Activated naive CD8-positive, alpha-beta T cell treated with anti-CD3 and anti-CD28 coated beads, Interleukin-2, amount 50 U/mL, for 24 hours (primary cell): ENCODE results near the gene KIAA0753.
"Not testable (repeated sequence)": the region's sequence is repeated elsewhere in the genome, so short reads cannot be mapped to it uniquely, and the experiment has no call there.

Experiments
- ATAC-seq: fragments of 150-1000 bp; cut with Tn5 transposase; one replicate; pipeline ENCODE4 v1.10.0; 2021
- DNase-seq: peaks from one replicate; pipeline ENCODE4 v3.0.0; 2021
- H3K27ac Mint-ChIP-seq: one replicate; pipeline ENCODE4 v1.8.0; 2021; ENCODE audit warnings: mild to moderate bottlenecking, mixed read lengths
- H3K27me3 Mint-ChIP-seq: one replicate; pipeline ENCODE4 v1.8.0; 2021; ENCODE audit warnings: mixed read lengths
- H3K36me3 Mint-ChIP-seq: one replicate; pipeline ENCODE4 v1.8.0; 2021; ENCODE audit warnings: low read depth, mixed read lengths
- H3K4me1 Mint-ChIP-seq: one replicate; pipeline ENCODE4 v1.8.0; 2021; ENCODE audit warnings: mixed read lengths
- H3K4me3 Mint-ChIP-seq: one replicate; pipeline ENCODE4 v1.8.0; 2021; ENCODE audit warnings: mild to moderate bottlenecking, moderate library complexity, mixed read lengths
- H3K9me3 Mint-ChIP-seq: one replicate; pipeline ENCODE4 v1.8.0; 2021; ENCODE audit warnings: mixed read lengths

The KIAA0753 gene

GRCh38 chr17:6675201-6675825 is 34.8 kb upstream of the KIAA0753 start:
- H3K9me3 Mint-ChIP-seq: no peaks in the 10 kb centered on the region
- peaks cover 7% of the 10 kb centered on the region for H3K4me1 Mint-ChIP-seq
- H3K4me3 Mint-ChIP-seq: no peak overlapping the region
- H3K36me3 Mint-ChIP-seq: no peaks in the 10 kb centered on the region
- no peak for DNase-seq
- H3K27ac Mint-ChIP-seq: no peak overlapping the region
- ATAC-seq: no peak
- peaks cover 22% of the 10 kb centered on the region for H3K27me3 Mint-ChIP-seq

- Mint-ChIP-seq H3K27me3 (peaks cover 17% of the 10 kb centered on the region), H3K36me3 (no peaks in the 10 kb centered on the region), H3K27ac (no peak overlapping the region), H3K9me3 (no peaks in the 10 kb centered on the region), H3K4me1 (peaks cover 8% of the 10 kb centered on the region), H3K4me3 (no peak overlapping the region)
- DNase-seq (no peak), ATAC-seq (no peak)
Measured at GRCh38 chr17:6674586-6674985, 34.1 kb upstream of the KIAA0753 start.

DNA sequence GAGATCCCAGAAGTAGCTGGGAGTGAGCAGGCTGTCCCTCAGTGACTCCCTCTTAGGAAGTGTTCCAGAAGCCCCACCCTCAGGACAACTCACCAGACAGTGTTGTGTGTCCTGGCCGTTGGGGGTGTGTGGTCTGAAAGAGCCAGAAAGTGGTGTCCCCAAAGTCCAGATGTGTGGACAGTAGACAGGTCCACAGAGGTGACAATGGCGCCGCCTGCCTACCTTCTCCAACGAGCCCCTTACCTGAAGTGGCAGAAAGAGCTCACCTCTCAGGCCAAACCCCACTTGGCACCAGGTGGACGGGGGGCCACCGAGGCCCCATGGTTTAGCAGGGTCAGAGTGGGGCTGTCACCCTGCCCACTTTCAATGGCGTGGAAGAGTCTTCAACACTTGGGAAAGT is 30.9 kb upstream of the KIAA0753 start:
- no peaks in the 10 kb centered on the region for H3K9me3 Mint-ChIP-seq
- H3K27me3 Mint-ChIP-seq: peaks cover 2% of the 10 kb centered on the region
- DNase-seq (no peak), ATAC-seq (no peak)
- peaks cover 8% of the 10 kb centered on the region for H3K4me1 Mint-ChIP-seq
- H3K27ac Mint-ChIP-seq: no peak overlapping the region
- no peak overlapping the region for H3K4me3 Mint-ChIP-seq
- H3K36me3 Mint-ChIP-seq: no peaks in the 10 kb centered on the region

DNA sequence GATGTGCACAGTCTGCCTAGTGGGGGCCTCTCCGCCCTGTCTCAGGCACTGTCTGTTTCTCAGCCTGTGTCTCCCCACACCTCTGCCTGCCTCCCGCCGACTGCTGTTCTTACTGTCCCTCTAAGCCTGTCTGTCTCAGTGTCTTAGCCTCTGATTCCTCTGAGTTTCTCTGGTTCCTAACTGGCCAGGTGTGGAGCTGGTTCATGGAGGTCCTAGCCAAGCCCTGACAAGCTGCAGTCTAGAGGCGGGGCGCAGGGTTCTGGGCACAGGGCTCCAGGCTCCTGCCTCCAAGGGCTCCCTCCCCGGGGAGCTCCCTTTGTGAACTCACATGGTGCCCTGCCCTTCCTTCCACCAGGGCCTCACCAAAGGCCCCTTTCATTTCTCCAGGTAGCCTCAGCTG is 30.5 kb upstream of the KIAA0753 start:
- DNase-seq (no peak), ATAC-seq (no peak)
- H3K9me3 Mint-ChIP-seq: no peaks in the 10 kb centered on the region
- peaks cover 8% of the 10 kb centered on the region for H3K4me1 Mint-ChIP-seq
- H3K4me3 Mint-ChIP-seq: no peak overlapping the region
- H3K36me3 Mint-ChIP-seq: no peaks in the 10 kb centered on the region
- peaks cover 2% of the 10 kb centered on the region for H3K27me3 Mint-ChIP-seq
- no peak overlapping the region for H3K27ac Mint-ChIP-seq

DNA sequence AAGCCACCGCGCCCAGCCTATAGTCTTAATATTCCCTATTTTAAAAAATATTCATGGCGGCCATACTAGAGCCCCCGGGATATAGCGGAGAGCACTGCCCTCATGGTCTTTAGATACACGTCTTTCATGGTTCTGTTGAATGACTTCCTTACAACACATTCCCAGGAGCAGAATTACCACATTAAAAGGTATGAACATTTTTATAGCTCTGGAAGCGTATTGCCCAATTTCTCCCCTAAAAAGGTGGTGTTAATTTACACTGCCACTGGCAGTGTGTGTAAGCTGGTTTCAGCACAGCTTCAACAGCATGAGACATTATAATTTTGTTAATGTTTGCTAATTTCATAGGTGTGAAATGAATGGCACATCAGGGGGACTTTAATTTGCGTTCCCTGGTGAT is 30.1 kb upstream of the KIAA0753 start:
- Mint-ChIP-seq H3K27ac (no peak overlapping the region), H3K9me3 (no peaks in the 10 kb centered on the region), H3K27me3 (peaks cover 2% of the 10 kb centered on the region), H3K4me1 (peaks cover 8% of the 10 kb centered on the region), H3K4me3 (no peak overlapping the region), H3K36me3 (no peaks in the 10 kb centered on the region)
- ATAC-seq: no peak
- DNase-seq: no peak

DNA sequence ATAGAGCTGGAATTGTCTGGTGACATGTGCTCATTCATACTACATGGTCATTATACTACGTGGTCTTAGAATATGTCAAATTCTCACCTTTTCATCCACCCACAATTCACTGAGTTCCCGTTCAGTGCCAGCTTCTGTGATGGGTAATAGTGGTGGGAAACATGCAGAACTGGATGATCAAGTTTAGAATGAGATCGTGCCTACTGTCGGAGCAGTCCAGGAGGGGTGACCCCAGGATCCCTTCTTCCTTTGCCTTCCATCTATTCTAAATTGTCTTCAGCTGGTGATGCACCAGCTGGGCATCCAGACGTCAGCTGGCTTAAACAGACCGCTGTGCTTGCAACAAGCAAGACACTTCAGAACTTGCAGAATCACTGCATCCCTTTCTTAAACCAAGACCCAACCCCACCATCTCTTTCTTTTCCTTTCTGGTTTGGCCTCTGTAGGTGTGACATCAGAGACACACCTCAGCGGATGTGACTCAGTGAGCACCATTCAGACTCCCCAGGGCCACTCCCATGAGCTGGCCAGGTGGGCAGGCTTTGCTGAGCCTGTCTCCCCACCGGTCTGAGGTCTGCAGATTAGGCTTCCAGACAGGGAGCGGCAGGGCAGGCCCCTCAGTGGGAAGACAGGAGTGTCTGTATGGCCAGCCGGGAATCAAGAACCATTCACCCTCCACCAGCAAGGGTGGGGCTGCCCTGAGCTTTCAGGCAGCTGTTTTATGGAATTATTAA is 29.1 kb upstream of the KIAA0753 start:
- H3K27ac Mint-ChIP-seq: no peak overlapping the region
- ATAC-seq: peak; percentile 37
- no peak overlapping the region for H3K4me3 Mint-ChIP-seq
- peaks cover 8% of the 10 kb centered on the region for H3K4me1 Mint-ChIP-seq
- no peaks in the 10 kb centered on the region for H3K9me3 Mint-ChIP-seq
- peaks cover 2% of the 10 kb centered on the region for H3K27me3 Mint-ChIP-seq
- H3K36me3 Mint-ChIP-seq: no peaks in the 10 kb centered on the region
- DNase-seq: no peak

- Mint-ChIP-seq H3K27ac (no peak overlapping the region), H3K4me1 (peaks cover 8% of the 10 kb centered on the region), H3K4me3 (no peak overlapping the region), H3K36me3 (no peaks in the 10 kb centered on the region), H3K9me3 (no peaks in the 10 kb centered on the region), H3K27me3 (peaks cover 2% of the 10 kb centered on the region)
- ATAC-seq (no peak), DNase-seq (no peak)
Measured at GRCh38 chr17:6668727-6669425, 28.4 kb upstream of the KIAA0753 start.

DNA sequence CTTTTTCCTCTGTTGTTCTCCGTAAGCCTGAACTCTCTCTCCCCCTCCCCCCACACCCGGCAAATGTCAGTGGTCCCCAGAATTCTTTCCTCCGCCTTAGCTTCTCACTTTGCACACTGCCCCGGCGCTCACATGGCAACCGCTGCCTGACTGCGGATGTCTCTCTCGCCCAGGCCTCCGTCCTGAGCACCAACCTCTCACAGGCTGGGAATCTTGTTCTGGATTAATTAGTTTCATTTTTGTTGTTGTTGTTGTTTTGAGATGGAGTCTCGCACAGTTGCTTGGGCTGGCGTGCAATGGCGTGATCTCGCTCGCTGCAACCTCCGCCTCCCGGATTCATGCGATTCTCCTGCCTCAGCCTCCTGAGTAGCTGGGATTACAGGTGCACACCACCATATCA is 27.7 kb upstream of the KIAA0753 start:
- no peak for DNase-seq
- Mint-ChIP-seq H3K4me1 (peaks cover 8% of the 10 kb centered on the region), H3K27ac (no peak overlapping the region), H3K9me3 (no peaks in the 10 kb centered on the region), H3K27me3 (peaks cover 2% of the 10 kb centered on the region), H3K4me3 (no peak overlapping the region), H3K36me3 (no peaks in the 10 kb centered on the region)
- ATAC-seq: no peak

GRCh38 chr17:6667516-6667915 is 27.0 kb upstream of the KIAA0753 start:
- H3K36me3 Mint-ChIP-seq: no peaks in the 10 kb centered on the region
- DNase-seq (no peak), ATAC-seq (peak; percentile 60)
- H3K27me3 Mint-ChIP-seq: peaks cover 2% of the 10 kb centered on the region
- H3K4me1 Mint-ChIP-seq: peaks cover 8% of the 10 kb centered on the region
- no peak overlapping the region for H3K4me3 Mint-ChIP-seq
- H3K9me3 Mint-ChIP-seq: no peaks in the 10 kb centered on the region
- H3K27ac Mint-ChIP-seq: no peak overlapping the region

DNA sequence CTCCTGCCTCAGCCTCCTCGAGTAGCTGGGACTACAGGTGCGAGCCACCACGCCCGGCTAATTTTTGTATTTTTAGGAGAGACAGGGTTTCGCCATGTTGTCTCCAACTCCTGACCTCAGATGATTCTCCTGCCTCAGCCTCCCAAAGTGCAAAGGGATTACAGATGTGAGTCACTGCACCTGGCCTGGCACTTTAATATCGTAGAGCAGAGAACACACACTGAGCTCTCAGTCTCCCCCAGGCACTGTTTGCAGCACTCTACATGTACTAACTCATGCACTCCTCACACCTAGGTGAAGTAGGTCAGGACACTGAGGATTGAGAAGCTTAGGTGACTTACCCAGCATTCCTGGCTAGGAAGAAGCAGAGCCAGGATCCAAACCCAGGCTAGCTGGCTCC is 26.0 kb upstream of the KIAA0753 start:
- H3K4me1 Mint-ChIP-seq: peaks cover 10% of the 10 kb centered on the region
- H3K27ac Mint-ChIP-seq: no peak overlapping the region
- H3K27me3 Mint-ChIP-seq: peaks cover 2% of the 10 kb centered on the region
- no peaks in the 10 kb centered on the region for H3K36me3 Mint-ChIP-seq
- no peak for ATAC-seq
- H3K9me3 Mint-ChIP-seq: no peaks in the 10 kb centered on the region
- no peak overlapping the region for H3K4me3 Mint-ChIP-seq
- DNase-seq: no peak

DNA sequence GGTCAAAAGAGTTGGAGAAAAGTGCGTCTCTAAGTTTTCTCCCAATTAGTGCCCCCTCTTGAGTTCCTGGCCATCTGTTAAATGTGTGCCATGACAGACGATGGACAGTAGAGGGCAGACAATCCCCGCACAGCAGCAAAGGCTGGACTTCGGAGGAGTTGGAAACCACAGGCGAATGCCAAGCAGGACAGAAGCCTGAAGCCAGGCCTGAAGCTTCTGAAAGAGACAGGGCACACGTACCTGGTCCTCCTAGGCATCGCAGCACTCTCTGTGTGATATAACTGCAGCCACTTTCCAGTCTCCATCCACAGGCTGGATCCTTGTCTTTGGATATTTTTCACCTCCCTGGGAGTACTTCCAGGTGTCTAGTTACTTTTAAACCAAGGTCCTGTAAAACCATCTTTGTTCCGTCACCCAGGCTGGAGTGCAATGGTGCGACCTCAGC is 25.6 kb upstream of the KIAA0753 start:
- Mint-ChIP-seq H3K4me3 (no peak overlapping the region), H3K36me3 (no peaks in the 10 kb centered on the region), H3K9me3 (no peaks in the 10 kb centered on the region), H3K27ac (no peak overlapping the region), H3K4me1 (peaks cover 14% of the 10 kb centered on the region), H3K27me3 (peaks cover 2% of the 10 kb centered on the region)
- DNase-seq (peak; percentile 50), ATAC-seq (peak; percentile 48)

- not testable (repeated sequence) for H3K27me3 Mint-ChIP-seq, H3K36me3 Mint-ChIP-seq, H3K27ac Mint-ChIP-seq, DNase-seq, H3K4me3 Mint-ChIP-seq, H3K9me3 Mint-ChIP-seq, ATAC-seq
- H3K4me1 Mint-ChIP-seq: peaks cover 27% of the 10 kb centered on the region
Measured at GRCh38 chr17:6663200-6663599, 22.7 kb upstream of the KIAA0753 start.

DNA sequence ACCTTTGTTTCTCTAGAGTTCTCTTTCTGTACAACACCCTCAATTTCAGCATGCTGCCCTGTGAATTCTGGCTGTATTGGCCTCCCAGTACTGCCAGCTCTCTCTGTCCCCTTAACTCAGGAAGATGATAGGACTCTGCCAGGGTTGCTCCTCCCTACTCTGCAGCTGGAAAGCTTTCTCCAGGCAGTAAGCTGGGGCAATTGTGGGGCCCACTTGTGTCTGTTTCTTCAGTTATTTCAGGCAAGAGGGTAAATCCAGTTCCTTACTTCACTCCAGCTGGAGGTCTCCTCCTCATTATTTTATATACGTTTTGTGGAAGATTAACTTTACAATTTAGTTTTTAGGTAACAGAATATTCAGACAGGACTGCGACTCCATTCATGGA is 20.9 kb upstream of the KIAA0753 start:
- ATAC-seq (no peak), DNase-seq (no peak)
- Mint-ChIP-seq H3K27me3 (no peaks in the 10 kb centered on the region), H3K27ac (no peak overlapping the region), H3K9me3 (no peaks in the 10 kb centered on the region), H3K4me1 (peaks cover 29% of the 10 kb centered on the region), H3K4me3 (no peak overlapping the region), H3K36me3 (no peaks in the 10 kb centered on the region)

DNA sequence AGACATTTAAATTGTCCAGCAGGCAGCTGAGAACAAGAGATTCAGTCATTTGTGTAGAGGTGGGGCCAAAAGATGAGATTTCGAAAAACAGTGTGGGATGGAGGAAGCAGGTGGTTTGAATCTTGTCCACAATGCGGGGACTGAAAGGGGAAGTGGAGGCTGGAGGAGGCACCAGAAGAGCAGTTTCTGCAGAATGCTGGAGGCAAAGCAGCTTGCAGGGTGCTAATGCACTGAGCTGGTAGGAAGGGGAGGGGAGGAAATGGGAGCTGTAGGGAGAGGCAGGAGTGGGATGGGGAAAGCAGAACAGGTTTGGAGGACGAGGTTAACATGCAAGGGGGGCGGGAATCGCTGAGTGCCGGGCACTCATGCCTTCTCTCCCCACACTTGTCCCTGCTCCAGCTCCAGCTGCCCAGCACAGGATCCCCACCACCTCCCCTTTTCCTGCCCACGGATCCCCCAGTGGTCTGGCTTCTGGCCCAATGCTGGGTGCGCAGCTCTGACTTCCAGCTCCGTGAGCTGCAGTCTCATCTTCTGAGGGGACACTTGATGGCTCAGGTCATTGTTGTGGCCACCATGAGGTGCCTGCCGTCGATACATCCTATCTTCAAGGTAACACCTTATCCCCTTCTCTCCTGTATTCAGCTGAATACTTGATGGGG is 20.4 kb upstream of the KIAA0753 start:
- H3K4me3 Mint-ChIP-seq: no peak overlapping the region
- DNase-seq (no peak), ATAC-seq (peak; percentile 45)

DNA sequence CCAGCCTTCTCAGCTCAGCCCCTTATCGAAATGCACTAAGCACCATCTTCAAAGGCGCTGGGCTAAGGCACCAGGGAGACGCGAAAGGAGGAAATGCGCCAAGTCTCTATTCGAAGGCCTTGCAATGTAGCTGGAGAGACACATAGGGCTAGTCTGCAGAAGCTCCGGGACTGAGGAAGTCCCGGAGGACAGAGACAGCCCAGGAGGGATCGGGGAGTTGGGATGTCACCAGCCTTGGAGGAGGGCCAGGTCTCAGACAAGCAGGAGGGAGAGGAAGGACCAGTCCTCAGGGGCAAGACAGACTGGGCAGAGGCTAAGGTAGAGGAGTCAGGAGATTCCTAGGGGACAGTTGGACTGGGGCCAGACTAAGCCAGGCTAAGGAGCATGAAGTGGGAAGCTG is 19.6 kb upstream of the KIAA0753 start:
- H3K27me3 Mint-ChIP-seq: peaks cover 6% of the 10 kb centered on the region
- H3K9me3 Mint-ChIP-seq: no peaks in the 10 kb centered on the region
- no peak overlapping the region for H3K27ac Mint-ChIP-seq
- no peak for DNase-seq
- no peak overlapping the region for H3K4me3 Mint-ChIP-seq
- no peak for ATAC-seq
- H3K4me1 Mint-ChIP-seq: peaks cover 35% of the 10 kb centered on the region
- H3K36me3 Mint-ChIP-seq: no peaks in the 10 kb centered on the region

More for the DNA sequence above, 20.4 kb upstream of the KIAA0753 start:
- no peaks in the 10 kb centered on the region for H3K36me3 Mint-ChIP-seq
- no peak overlapping the region for H3K27ac Mint-ChIP-seq
- H3K4me1 Mint-ChIP-seq: peaks cover 31% of the 10 kb centered on the region
- no peaks in the 10 kb centered on the region for H3K9me3 Mint-ChIP-seq
- H3K27me3 Mint-ChIP-seq: no peaks in the 10 kb centered on the region
